PC-9 (cell line): Measurements from ENCODE around the gene LRRC34. TPM values are rescaled to one million over a fixed set of nuclear protein-coding genes. Genes with fewer than 3 reads are reported as not detected.
A peak's percentile ranks its signal among the peaks of the same experiment; 100 is the strongest.

Experiments
- BruUV-seq: library from RNA; stranded (reverse); fragments of 400-500 nt; replicated peaks from 2 replicates; lab custom pipeline; 2021; lab: Mats Ljungman, UMichigan
- CTCF ChIA-PET: fragments of 300-600 bp; sonication (Branson Sonifier 250); formaldehyde crosslinking; loops from one replicate; lab custom pipeline; 2022; ENCODE audit warnings: antibody characterized with exemption; lab: Charles Lee
- POLR2A ChIA-PET: fragments of 300-600 bp; sonication (Branson Sonifier 250); formaldehyde crosslinking; loops from one replicate; lab custom pipeline; 2022; ENCODE audit warnings: antibody characterized with exemption; ENCODE audit not compliant: unreplicated experiment; lab: Charles Lee
- DNase-seq, 2 experiments: peaks; one replicate each; pipeline versions ENCODE4 v3.0.0 to v3.0.0-alpha.2; 2015 to 2022; ENCODE audit warnings: mixed read lengths in 1 of 2
- H2AFZ ChIP-seq: fragments of 200-600 bp; sonication (generic); 2 replicates; pipeline ENCODE4 v1.8.1; 2017; ENCODE audit warnings: antibody characterized with exemption
- H3F3A ChIP-seq: fragments of 200-600 bp; sonication (generic); 2 replicates; pipeline ENCODE4 v1.8.1; 2017; ENCODE audit warnings: antibody characterized with exemption, mild to moderate bottlenecking, low read depth; ENCODE audit not compliant: insufficient read depth
- H3K27ac ChIP-seq: fragments of 200-600 bp; sonication (generic); 2 replicates; pipeline ENCODE4 v1.6.1; 2016; ENCODE audit warnings: mixed run types
- H3K27me3 ChIP-seq: fragments of 200-600 bp; sonication (generic); 2 replicates; pipeline ENCODE4 v1.6.1; 2016; ENCODE audit warnings: low read depth, mixed run types; ENCODE audit not compliant: insufficient read depth
- H3K36me3 ChIP-seq: fragments of 200-600 bp; sonication (generic); 2 replicates; pipeline ENCODE4 v1.6.1; 2016; ENCODE audit warnings: low read depth, mixed run types
- H3K4me1 ChIP-seq: fragments of 200-600 bp; sonication (generic); replicated peaks from 2 replicates; pipeline ENCODE4 v1.6.1; 2016; ENCODE audit warnings: mixed run types; ENCODE audit not compliant: insufficient read depth
- H3K4me2 ChIP-seq: fragments of 200-600 bp; sonication (generic); 2 replicates; pipeline ENCODE4 v1.6.1; 2017; ENCODE audit warnings: mixed run types
- H3K4me3 ChIP-seq: fragments of 200-600 bp; sonication (generic); 2 replicates; pipeline ENCODE4 v1.6.1; 2016; ENCODE audit warnings: mixed run types
- H3K79me2 ChIP-seq: fragments of 200-600 bp; sonication (generic); 2 replicates; pipeline ENCODE4 v1.6.1; 2017; ENCODE audit warnings: low read depth, mixed run types
- H3K9me2 ChIP-seq: fragments of 200-600 bp; sonication (generic); 2 replicates; pipeline ENCODE4 v1.8.1; 2017; ENCODE audit warnings: mild to moderate bottlenecking; ENCODE audit not compliant: insufficient read depth
- H3K9me3 ChIP-seq: fragments of 200-600 bp; sonication (generic); 2 replicates; pipeline ENCODE4 v1.8.1; 2016; ENCODE audit warnings: low read depth; ENCODE audit not compliant: insufficient read depth
- H4K20me1 ChIP-seq: fragments of 200-600 bp; sonication (generic); 2 replicates; pipeline ENCODE4 v1.8.1; 2017; ENCODE audit not compliant: insufficient read depth
- CTCF ChIP-seq: fragments of 200-600 bp; sonication (generic); conservative IDR thresholded peaks from 2 replicates; pipeline ENCODE4 v1.6.1; 2017; ENCODE audit warnings: mixed run types, antibody characterized with exemption, mild to moderate bottlenecking, moderate library complexity
- EZH2 ChIP-seq: fragments of 200-600 bp; sonication (generic); IDR thresholded peaks from 2 replicates; pipeline ENCODE4 v1.8.0; 2017; ENCODE audit warnings: antibody characterized with exemption, low read depth
- intact Hi-C: fragments of 100-400 bp; cut with micrococcal nuclease; formaldehyde crosslinking; loops from one replicate; pipeline ENCODE4 v1.10.0; 2022; ENCODE audit not compliant: unreplicated experiment
- total RNA-seq: library from RNA; stranded (reverse); gene quantifications from 2 replicates; pipeline ENCODE4 v1.2.3, GENCODE V29; 2021

LRRC34 gene
- total RNA-seq, 1 experiment from 2014 or later, result 10.3 TPM

- Histone ChIP-seq H3F3A (peaks cover 46% of the 10 kb centered on the region), H3K4me1 (peaks cover 13% of the 10 kb centered on the region), H3K9me3 (no peaks in the 10 kb centered on the region), H3K4me2 (peak overlapping the region; percentile 86), H3K27me3 (no peaks in the 10 kb centered on the region), H3K36me3 (peaks cover 25% of the 10 kb centered on the region; the same call in 1 of the 2 replicates), H3K9me2 (no peaks in the 10 kb centered on the region), H2AFZ (peak overlapping the region; percentile 95), H3K27ac (peak overlapping the region; percentile 92), H3K79me2 (peaks cover 31% of the 10 kb centered on the region), H3K4me3 (peak overlapping the region; percentile 84), H4K20me1 (peaks cover 13% of the 10 kb centered on the region)
- no peak for TF ChIP-seq EZH2
- no peak for TF ChIP-seq CTCF
- CTCF ChIA-PET, result interaction anchor here (0.6 kb wide), 2 partner anchors 110 to 115 kb away, joined by 3 to 5 read pairs; no protein-coding TSS in a partner anchor
- peak; percentile 78 to 80 for DNase-seq
- POLR2A ChIA-PET, result interaction anchor here (0.6 to 0.8 kb wide), 2 partner anchors 28 to 195 kb away, joined by 4 to 7 read pairs; no protein-coding TSS in a partner anchor
- intact Hi-C loops, result loop anchor here (2.0 kb wide), 2 partner anchors 40 to 584 kb away; partner anchors contain the start of genes LRRC34, LRRIQ4 and SKIL
- no TSS peak for BruUV-seq
Measured at GRCh38 chr3:169772305-169772896, 40.3 kb downstream of the LRRC34 start.

- Histone ChIP-seq H3K4me1 (peaks cover 13% of the 10 kb centered on the region), H3K27ac (peak overlapping the region; percentile 92), H4K20me1 (peaks cover 13% of the 10 kb centered on the region), H3K9me2 (no peaks in the 10 kb centered on the region), H3K36me3 (0 out of 2 replicates have a peak, but pooled peaks cover 20% of the 10 kb centered on the region), H3K4me3 (peak overlapping the region; percentile 84), H3K4me2 (peak overlapping the region; percentile 86), H3F3A (peaks cover 53% of the 10 kb centered on the region), H2AFZ (peak overlapping the region; percentile 100), H3K9me3 (no peaks in the 10 kb centered on the region), H3K79me2 (peaks cover 31% of the 10 kb centered on the region), H3K27me3 (no peaks in the 10 kb centered on the region)
- peak; percentile 73 to 77 for DNase-seq
- intact Hi-C loops, result loop anchor here (2.0 kb wide), 2 partner anchors 41 to 585 kb away; partner anchors contain the start of genes LRRC34, LRRIQ4 and SKIL
- ChIA-PET CTCF (interaction anchor here (0.5 to 0.7 kb wide), 5 partner anchors 109 to 1358 kb away, joined by 3 to 5 read pairs (median 3); no protein-coding TSS in a partner anchor), POLR2A (interaction anchor here (0.6 to 0.7 kb wide), 7 partner anchors 29 to 1686 kb away, joined by 4 to 12 read pairs (median 5); no protein-coding TSS in a partner anchor)
- no TSS peak for BruUV-seq
- TF ChIP-seq CTCF (no peak), EZH2 (no peak)
Measured at GRCh38 chr3:169771497-169772304, 41.0 kb downstream of the LRRC34 start.
